ENCODE measurements around the gene NHERF2.

DNA sequence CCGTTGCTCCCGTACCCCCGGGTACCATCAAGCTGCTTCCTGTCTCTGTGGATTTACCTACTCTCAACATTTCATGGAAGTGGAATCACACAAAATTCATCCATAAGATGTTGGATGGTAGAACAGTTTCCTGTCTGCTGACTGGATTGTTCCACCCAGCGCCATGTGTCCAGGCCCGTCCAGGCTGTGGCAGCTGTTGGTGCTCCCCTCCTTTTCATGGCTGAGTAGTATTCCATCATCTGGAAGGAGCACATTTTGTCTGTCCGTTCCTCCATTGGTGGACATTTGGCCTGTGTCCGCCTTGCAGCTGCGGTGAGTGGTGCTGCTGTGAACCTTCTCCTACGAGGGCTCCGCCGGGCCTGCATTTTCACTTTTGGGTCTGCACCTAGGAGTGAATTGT lies 39.4 kb downstream of the NHERF2 start:
- TF ChIP-seq SP1 (IDR thresholded peaks at IDR 0.05) (no peak), ARNT (IDR thresholded peaks at IDR 0.05) (no peak), ELF4 (IDR thresholded peaks at IDR 0.05) (no peak), FOXM1 (IDR thresholded peaks at IDR 0.05; ENCODE audit: borderline replicate concordance) (no peak), FOXK2 (IDR thresholded peaks at IDR 0.05) (no peak), ZNF384 (IDR thresholded peaks at IDR 0.05) (no peak), FOXA1 (IDR thresholded peaks at IDR 0.05) (no peak), CTBP1 (IDR thresholded peaks at IDR 0.05; ENCODE audit: borderline replicate concordance) (no peak), L3MBTL2 (conservative IDR thresholded peaks at IDR 0.05) (no peak), HDGF (IDR thresholded peaks at IDR 0.05; ENCODE audit: borderline replicate concordance) (no peak), TARDBP (IDR thresholded peaks at IDR 0.05) (no peak), PKNOX1 (IDR thresholded peaks at IDR 0.05) (no peak), LEF1 (IDR thresholded peaks at IDR 0.05; ENCODE audit: borderline replicate concordance) (no peak), SUZ12 (IDR thresholded peaks at IDR 0.05) (no peak)
